ENCODE measurements around the gene CCDC102A. TPM values are rescaled to one million over a fixed set of nuclear protein-coding genes. Genes with fewer than 3 reads are reported as not detected.

Gene CCDC102A
- total and polyA plus RNA-seq, 2 of the 13 experiments (the other 11 are each of a cell fraction or from before 2014, with no cell fraction given), result 2.1 to 2.8 TPM

- TF ChIP-seq ZNF33A (CRISPR knock-in tag; IDR thresholded peaks at IDR 0.05; ENCODE audit: borderline replicate concordance) (no peak), ZFX (CRISPR knock-in tag; IDR thresholded peaks at IDR 0.05; ENCODE audit: low read depth) (peak; percentile 28; the same call in 1 of the 2 replicates)
- H3K9me3 ChIP-seq (ENCODE audit: low read length), result no peaks in the 10 kb centered on the region
- H3K27ac ChIP-seq (ENCODE audit: extremely low read length, insufficient read depth, low read length), result no peak overlapping the region
- no peak for FAIRE-seq
- no peak overlapping the region for H3K9ac ChIP-seq (ENCODE audit: insufficient read depth, low read depth, low read length)
- H3K36me3 ChIP-seq (replicated peaks in 1 of 2; ENCODE audit: control insufficient read depth in 1 of 2, insufficient read depth in 2 of 2, low read length in 2 of 2), result no peaks in the 10 kb centered on the region
- intact Hi-C loops (cut with micrococcal nuclease; ENCODE audit: unreplicated experiment), result no loop called here
- no peaks in the 10 kb centered on the region for H4K20me1 ChIP-seq (ENCODE audit: insufficient read depth, low read length)
- H2AFZ ChIP-seq (ENCODE audit: low read length), result no peak overlapping the region
- no TSS peak for BruUV-seq (replicated peaks)
- no peak overlapping the region for H3K4me2 ChIP-seq (ENCODE audit: low read depth, low read length)
- no peaks in the 10 kb centered on the region for H3K79me2 ChIP-seq (ENCODE audit: insufficient read depth, low read length)
- peaks cover 75% of the 10 kb centered on the region for H3K4me1 ChIP-seq (ENCODE audit: insufficient read depth, low read length)
- no peak for ATAC-seq
- in situ Hi-C loops (cut with HindIII; ENCODE audit: extremely low pct_ligation_motif_present, low pct_unique_long_range_greater_than_20kb), result no loop called here
- 85% methylated on average over 7 of the region's 7 CpGs for WGBS (ENCODE audit: low lambda C conversion rate)
- no peak for DNase-seq (ENCODE audit: low spot score)
- peaks cover 0 to 6% of the 10 kb centered on the region in 2 experiments; a peak in 3 of 5 replicates for H3K27me3 ChIP-seq (ENCODE audit: control insufficient read depth in 1 of 2, insufficient read depth in 2 of 2, low read length in 2 of 2)
- ChIA-PET CTCF (ENCODE audit: low intra/inter-chr PET ratio, low total read pairs) (no interaction called here), POLR2A (interaction anchor here (0.8 to 1.2 kb wide), 2 partner anchors 22 to 49 kb away, joined by 3 read pairs; no protein-coding TSS in a partner anchor)
- no peak overlapping the region for H3K4me3 ChIP-seq (replicated peaks in 1 of 3; ENCODE audit: insufficient read depth in 1 of 3, low read depth in 2 of 3, low read length in 3 of 3)
Measured at GRCh38 chr16:57532266-57532625, 4.1 kb downstream of the CCDC102A start.

- H3K4me1 ChIP-seq (ENCODE audit: insufficient read depth, low read length), result peaks cover 75% of the 10 kb centered on the region
- H3K4me3 ChIP-seq (replicated peaks in 1 of 3; ENCODE audit: insufficient read depth in 1 of 3, low read depth in 2 of 3, low read length in 3 of 3), result no peak overlapping the region
- H3K4me2 ChIP-seq (ENCODE audit: low read depth, low read length), result no peak overlapping the region
- no peak for FAIRE-seq
- intact Hi-C loops (cut with micrococcal nuclease; ENCODE audit: unreplicated experiment) (no loop called here), in situ Hi-C loops (cut with HindIII; ENCODE audit: extremely low pct_ligation_motif_present, low pct_unique_long_range_greater_than_20kb) (no loop called here)
- H4K20me1 ChIP-seq (ENCODE audit: insufficient read depth, low read length), result no peaks in the 10 kb centered on the region
- WGBS (ENCODE audit: low lambda C conversion rate), result 40% methylated on average over 8 of the region's 8 CpGs
- no peak overlapping the region for H3K27ac ChIP-seq (ENCODE audit: extremely low read length, insufficient read depth, low read length)
- ChIA-PET CTCF (ENCODE audit: low intra/inter-chr PET ratio, low total read pairs) (no interaction called here), POLR2A (interaction anchor here (1.2 kb wide), 1 partner anchor 48 kb away, joined by 3 read pairs; no protein-coding TSS in a partner anchor)
- H3K9ac ChIP-seq (ENCODE audit: insufficient read depth, low read depth, low read length), result no peak overlapping the region
- H3K36me3 ChIP-seq (replicated peaks in 1 of 2; ENCODE audit: control insufficient read depth in 1 of 2, insufficient read depth in 2 of 2, low read length in 2 of 2), result no peaks in the 10 kb centered on the region
- H3K79me2 ChIP-seq (ENCODE audit: insufficient read depth, low read length), result no peaks in the 10 kb centered on the region
- no peak for ATAC-seq
- H2AFZ ChIP-seq (ENCODE audit: low read length), result no peak overlapping the region
- no TSS peak for BruUV-seq (replicated peaks)
- H3K9me3 ChIP-seq (ENCODE audit: low read length), result no peaks in the 10 kb centered on the region
- TF ChIP-seq ZNF749 (CRISPR knock-in tag; IDR thresholded peaks at IDR 0.05; ENCODE audit: borderline replicate concordance) (no peak), MAX (IDR thresholded peaks at IDR 0.05) (0 out of 2 replicates have a peak, but pooled peaks have one; percentile 13), YY1 (IDR thresholded peaks at IDR 0.05; ENCODE audit: insufficient read depth, insufficient replicate concordance, low read depth, low read length) (no peak), ZNF629 (CRISPR knock-in tag; conservative IDR thresholded peaks at IDR 0.05) (no peak), RARG (CRISPR knock-in tag; IDR thresholded peaks at IDR 0.05; ENCODE audit: low read depth) (no peak), ERF (CRISPR knock-in tag; IDR thresholded peaks at IDR 0.05) (no peak), ZNF766 (CRISPR knock-in tag; IDR thresholded peaks at IDR 0.05; ENCODE audit: borderline replicate concordance) (no peak), NFIB (CRISPR knock-in tag; IDR thresholded peaks at IDR 0.05; ENCODE audit: borderline replicate concordance) (peak; percentile 66; the same call in 1 of the 2 replicates), FOXJ3 (CRISPR knock-in tag; IDR thresholded peaks at IDR 0.05; ENCODE audit: borderline replicate concordance) (no peak), CCDC6 (CRISPR knock-in tag; IDR thresholded peaks at IDR 0.05) (no peak)
- H3K27me3 ChIP-seq (ENCODE audit: control insufficient read depth in 1 of 2, insufficient read depth in 2 of 2, low read length in 2 of 2), result peaks cover 0 to under 1% of the 10 kb centered on the region in 2 experiments; a peak in 2 of 5 replicates
- DNase-seq (ENCODE audit: low spot score), result no peak
Measured at GRCh38 chr16:57531635-57532265, 4.6 kb downstream of the CCDC102A start.

Measured in HepG2 (cell line).